NCI-H524 (cell line): Measurements from ENCODE around the gene CA14.
"Not testable (repeated sequence)": the region's sequence is repeated elsewhere in the genome, so short reads cannot be mapped to it uniquely, and the experiment has no call there.

ENCODE experiments used
- DNase-seq, 2 experiments: peaks; one replicate each; lab custom pipeline; 2025; lab: John Stamatoyannopoulos, UW

The CA14 gene

DNA sequence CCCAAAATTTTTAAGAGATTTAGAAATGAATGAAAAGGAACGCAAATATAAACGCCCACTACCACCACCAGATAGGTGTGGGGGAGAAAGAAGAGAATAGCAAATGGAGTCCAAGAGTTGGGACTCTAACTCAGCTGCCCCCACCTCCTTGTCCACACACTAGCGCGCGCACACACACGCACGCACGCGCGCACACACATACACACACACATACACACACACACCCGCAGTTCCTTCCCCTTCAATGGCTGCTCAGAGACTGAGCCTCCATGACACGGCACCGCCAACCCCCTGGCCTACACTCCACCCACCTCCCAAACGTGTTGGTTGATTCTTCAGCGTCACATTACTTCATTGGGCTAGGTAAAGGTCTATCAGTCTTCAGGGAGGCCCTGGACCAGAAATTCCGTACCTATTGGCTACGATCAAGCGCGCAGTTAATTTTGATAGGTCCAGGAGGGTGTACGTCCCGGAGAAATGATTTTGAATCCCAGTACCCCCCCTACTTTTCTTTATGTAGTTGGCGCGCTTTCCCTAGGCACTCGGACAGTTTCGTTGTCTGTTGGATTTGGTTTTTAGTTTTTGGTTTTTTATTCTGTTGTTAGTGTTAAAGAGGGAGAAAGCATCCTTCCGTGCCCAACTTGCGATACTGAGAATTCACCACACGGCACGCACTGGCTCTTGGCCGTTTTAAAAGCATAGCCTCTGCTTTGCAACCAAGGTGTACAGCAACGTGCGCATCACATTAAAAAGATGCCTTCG, 21.5 kb upstream of the CA14 start, which contains the start of gene ANP32E:
Gene ANP32E (minus strand): TSS at position 261 of the 762 bp plus-strand sequence. CDS start 326 bp downstream, outside the sequence.
- peak; percentile 99 for DNase-seq

DNA sequence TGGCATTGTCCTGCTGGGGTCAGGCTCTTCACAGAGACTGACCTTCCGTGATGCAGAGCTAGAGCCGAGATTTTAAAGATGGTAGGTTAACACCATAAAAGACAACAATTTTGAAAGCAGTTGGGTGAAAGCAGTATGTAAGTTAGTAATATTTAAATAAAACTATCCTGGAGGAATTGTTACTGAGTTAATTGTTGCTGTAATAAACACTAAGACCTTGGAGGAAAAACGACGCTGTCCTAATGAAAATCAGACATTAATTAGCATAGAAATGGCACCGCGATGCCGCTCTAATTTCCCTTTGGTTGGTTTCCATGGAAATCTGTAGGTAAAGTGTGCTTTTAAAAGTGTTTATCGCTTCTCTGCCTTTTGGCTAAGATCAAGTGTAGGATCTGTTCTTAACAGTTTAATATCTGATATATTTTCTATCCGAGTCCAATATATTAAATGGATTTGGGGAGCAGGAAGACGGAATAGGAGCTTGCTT, 20.9 kb upstream of the CA14 start:
- no peak for DNase-seq

DNA sequence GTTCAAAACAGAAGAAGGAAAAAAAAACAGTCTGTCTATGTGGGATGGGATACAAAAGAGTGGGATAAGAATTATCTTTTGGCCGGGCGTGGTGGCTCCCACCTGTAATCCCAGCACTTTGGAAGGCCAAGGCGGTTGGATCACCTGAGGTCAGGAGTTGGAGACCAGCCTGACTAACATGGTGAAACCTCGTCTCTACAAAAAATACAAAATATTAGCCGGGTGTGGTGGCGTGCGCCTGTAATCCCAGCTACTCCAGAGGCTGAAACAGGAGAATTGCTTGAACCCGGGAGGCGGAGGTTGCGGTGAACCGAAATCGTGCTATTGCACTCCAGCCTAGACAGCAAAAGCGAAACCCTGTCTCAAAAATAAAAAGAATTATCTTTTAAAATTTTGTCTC, 20.4 kb upstream of the CA14 start:
- DNase-seq = not testable (repeated sequence)

DNA sequence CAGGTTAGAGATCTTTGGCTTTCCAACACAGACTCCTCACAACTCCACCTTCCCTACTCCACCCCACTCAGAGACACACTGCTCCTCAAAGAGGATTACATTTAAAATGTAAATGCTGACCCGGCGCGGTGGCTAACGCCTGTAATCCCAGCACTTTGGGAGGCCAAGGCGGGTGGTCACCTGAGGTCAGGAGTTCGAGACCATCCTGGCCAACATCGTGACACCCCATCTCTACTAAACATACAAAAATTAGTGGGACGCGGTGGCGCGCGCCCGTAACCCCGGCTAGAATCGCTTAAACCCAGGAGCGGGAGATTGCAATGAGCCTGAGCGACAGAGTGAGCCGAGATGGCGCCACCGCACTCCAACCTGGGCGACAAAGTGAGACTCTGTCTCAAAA, 19.8 kb upstream of the CA14 start:
- DNase-seq = no peak

DNA sequence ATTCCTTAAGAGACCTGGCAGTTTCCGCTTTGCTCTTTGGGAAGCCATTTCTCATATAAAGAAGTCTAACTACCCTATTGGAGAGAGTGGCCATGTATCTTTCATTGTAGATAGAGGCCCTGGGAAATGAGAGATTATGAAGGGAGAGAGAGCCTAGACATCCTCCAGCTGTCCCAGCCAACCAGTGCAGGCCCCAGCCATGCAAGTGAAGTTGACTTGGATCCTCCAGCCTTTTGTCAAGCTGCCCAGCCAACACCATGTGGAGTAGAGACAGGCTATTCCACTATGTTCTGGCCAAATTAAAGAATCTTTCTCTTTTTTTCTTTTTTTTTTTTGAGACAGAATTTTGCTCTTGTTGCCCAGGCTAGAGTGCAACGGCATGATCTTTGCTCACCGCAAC, 14.6 kb upstream of the CA14 start:
- no peak for DNase-seq

DNA sequence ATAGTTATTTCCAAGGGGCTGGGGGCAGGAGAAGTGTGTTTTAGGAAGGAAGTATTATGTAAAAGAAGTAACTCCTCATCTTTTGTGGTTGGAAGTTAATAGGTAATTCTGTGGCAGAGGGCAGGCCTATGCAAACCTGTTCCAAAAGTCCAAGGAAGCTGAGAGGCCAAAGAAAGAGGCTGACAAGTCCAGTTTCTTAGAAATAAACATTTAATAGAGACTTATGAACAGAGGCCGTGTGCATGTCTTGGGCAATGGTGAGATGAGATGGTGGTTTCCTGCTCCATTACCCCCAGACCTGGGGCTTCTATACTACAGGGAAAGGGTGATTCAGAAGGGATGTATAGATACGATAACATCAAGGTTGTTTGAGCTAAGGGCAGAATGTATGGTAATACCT, 7.6 kb upstream of the CA14 start:
- no peak for DNase-seq

DNA sequence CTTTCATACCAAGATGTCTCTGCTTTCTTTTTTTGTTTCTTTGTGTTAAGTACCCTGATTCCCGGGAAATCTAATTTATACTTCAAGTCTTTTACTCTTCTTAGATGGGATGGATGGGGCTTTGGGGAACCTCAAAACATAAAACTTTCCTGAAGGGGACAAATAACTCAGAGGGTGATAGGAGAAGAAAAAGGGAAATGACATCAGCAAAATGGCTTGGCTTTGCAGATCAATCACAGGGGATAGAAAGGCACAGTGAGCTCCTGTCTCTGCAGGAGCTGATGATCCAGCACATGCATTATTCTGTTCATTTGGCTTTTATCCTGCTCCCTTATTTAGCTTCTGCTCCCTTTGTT, 1.4 kb upstream of the CA14 start:
- no peak for DNase-seq

DNA sequence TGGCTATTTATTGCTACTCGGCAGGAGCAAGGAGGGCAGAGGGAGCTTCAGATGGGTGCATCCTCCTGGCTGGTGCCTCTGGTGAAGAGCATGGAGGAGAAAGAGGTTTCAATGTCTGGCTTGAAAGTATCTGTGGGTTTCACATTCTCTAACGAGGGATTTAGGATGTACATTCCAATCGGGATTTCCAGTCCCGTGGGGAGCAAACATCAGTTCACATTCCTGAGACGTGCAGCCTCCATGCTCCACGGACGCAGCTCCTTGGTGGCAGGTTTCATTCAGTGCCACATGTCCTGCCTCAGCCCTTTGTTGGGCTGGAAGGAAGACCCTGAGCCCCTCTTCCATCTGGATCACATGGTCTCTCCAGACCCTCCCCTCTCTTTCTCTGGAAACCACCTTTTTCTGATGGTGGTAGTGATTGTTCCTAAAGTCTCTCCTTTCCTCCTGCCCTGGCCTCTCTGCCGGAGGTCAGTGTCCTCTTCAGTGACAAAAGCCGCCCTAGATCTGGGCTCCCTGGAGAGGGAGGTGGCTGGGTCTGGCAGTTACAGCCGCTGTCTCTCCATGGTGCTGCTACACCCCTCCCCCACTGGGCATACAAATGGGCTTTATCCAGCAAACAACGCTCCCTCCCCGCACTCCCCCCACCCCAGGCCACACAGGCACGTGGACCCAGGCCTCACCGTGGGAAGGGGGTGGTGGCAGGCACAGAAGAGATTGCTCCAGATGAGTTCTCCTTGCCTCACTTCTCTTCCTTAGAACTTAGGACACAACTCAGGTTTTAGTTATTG, 826 bp upstream of the CA14 start:
- DNase-seq = no peak

DNA sequence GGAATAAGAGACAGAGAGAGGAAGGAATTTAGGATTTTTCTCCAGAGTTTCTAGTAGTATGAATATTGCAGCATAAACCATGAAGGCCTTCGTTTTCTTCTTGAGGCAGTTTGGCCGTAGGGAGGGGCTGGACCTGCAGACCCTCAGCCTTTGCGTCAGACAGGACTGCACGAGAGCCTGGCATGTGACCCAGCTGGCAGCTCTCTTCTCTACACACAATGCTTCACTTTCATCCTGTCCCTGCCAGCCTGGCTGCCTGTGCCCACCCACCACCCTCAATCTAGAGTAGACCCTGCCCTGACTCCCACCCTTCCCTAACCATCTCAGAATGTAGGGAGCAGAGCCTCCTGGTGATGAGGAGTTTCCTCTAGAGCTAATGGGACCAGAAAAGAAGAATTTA, 1.6 kb downstream of the CA14 start:
- no peak for DNase-seq

DNA sequence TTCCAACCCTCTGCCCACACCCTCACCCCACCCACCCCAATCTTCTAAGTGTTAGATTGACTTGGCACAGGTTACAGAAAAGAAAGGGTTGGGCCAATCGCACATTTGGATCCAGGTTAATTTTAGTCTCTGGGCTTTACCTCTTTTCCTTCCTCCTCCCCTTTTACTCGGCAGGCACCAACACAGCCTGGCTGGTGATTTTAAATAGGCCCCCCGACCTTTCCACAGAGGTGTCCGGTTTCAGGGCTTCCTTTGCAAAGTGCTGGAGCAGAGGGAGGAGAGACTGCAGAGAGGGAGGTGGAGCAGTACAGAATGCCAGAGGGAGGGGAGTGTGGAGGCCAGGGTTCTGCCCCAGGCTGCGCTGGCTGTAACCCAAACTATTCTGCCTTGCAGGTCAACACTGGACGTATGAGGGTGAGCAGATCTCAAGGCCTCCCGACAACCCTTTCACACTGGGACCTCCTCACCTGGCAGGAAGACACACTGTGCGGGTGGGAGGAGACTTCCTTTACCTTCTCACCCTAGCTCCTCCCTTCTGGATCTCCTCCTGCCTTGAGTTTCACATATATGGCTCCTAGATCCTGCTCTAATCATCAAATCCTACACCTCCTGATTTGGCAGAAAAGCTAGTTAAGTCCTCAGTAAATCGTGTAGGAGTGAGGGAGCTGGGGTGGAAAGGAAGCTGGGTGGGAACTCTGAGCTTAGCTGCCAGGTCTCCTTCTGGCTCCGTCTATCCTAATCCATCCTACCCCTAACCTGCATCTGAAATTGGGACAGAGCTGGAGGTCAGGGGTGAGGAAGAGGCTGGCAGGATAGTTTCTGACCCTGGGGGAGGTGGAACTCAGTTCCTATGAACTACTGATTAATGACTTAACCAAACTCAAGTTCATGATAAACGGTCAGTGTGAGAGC, 2.4 kb downstream of the CA14 start:
- DNase-seq = peak in 1 of 2 experiments; percentile 23

DNA sequence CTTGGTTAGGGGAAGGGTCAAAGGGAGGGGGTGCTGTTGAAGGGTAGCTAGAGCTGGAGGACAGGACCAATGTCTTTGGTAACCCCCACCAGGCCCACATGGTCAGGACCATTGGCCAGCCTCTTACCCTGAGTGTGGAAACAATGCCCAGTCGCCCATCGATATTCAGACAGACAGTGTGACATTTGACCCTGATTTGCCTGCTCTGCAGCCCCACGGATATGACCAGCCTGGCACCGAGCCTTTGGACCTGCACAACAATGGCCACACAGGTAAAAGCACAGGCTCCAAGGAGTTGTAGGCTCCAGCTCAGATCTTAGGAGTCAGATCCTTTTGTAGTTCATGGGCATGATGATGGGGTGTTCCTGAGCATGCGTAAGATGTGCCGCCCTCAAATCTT, 3.8 kb downstream of the CA14 start:
- DNase-seq = no peak

DNA sequence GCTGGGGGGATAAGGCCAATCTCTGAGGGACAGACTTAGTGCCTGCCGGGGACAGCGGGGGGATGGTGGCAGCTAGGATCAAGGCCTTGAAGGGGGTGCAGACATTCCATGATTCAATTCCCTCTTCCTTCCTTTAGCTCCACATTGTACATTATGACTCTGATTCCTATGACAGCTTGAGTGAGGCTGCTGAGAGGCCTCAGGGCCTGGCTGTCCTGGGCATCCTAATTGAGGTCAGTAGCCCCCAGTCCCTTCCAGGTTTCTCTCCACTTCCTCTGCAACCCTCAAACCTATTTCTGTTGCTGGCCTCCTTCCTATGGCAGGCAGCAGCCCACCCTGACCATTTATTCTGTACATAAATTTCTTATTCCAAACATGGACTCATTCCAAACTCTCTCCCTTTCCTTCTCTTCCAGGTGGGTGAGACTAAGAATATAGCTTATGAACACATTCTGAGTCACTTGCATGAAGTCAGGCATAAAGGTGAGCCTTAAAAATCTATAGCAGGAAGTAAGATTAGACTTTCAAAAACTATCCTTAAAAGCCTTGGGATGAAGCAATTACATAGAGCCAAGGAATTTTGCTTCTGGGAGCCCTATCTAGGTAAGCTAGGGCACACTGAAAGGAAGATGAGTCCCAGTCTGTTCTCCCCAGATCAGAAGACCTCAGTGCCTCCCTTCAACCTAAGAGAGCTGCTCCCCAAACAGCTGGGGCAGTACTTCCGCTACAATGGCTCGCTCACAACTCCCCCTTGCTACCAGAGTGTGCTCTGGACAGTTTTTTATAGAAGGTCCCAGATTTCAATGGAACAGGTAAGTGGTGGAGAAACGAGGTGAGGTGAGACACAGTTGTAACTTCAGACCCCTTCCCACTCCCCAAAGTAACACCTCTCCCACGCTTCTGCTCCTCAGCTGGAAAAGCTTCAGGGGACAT, 5.1 kb downstream of the CA14 start:
- no peak for DNase-seq

DNA sequence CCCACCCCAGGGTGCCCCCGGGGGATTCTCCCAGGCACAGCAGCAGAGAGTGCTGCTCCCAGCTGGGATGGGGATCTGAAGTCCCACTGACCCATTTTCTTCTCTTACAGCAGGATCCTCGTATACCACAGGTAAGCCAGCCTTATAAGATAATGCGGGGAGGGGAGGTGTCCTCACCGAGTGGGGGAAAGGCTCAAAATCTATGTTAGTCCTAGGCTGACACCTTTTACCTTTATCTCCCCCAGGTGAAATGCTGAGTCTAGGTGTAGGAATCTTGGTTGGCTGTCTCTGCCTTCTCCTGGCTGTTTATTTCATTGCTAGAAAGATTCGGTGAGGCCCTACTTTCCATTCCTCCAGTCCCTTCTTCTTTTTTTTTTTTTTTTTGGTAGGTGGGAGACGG, 6.0 kb downstream of the CA14 start:
- no peak for DNase-seq

DNA sequence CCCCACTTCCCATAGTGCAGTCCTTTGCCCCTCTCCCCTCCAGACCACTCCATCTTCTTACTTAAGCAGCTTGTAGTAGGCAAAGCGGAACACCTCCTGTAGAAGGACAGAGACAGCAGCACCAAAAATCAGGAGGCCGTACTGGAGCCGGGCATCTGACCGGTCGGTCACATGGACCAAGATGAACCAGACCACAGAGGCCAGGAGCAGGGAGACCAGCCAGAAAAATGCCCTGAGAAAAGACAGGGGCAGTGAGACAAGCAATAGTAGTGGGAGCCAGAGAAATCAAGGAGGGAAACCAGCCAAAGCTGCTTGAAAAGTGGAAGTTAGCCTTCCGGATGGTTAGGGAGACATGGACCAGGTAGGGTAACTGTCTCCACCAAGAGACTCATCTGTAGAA, 10.3 kb downstream of the CA14 start:
- DNase-seq = no peak

DNA sequence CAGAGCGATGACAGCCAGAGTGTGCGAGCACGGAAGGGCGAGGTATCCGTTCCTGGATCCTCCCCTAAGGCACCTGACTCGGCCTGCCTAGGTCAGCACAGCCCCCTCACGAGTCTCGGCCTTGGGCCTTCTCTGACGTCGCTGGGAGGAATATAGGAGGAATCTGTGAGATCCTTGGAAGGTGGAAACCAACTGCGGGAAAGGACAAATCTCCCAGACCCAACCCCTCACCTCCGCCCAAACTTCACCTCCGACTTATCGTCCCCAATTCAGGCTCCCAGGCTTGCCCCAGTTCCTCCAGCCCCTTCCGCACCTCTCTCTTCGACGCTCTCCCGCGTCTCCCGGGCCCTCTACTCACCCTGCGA, 10.7 kb downstream of the CA14 start:
- no peak for DNase-seq

DNA sequence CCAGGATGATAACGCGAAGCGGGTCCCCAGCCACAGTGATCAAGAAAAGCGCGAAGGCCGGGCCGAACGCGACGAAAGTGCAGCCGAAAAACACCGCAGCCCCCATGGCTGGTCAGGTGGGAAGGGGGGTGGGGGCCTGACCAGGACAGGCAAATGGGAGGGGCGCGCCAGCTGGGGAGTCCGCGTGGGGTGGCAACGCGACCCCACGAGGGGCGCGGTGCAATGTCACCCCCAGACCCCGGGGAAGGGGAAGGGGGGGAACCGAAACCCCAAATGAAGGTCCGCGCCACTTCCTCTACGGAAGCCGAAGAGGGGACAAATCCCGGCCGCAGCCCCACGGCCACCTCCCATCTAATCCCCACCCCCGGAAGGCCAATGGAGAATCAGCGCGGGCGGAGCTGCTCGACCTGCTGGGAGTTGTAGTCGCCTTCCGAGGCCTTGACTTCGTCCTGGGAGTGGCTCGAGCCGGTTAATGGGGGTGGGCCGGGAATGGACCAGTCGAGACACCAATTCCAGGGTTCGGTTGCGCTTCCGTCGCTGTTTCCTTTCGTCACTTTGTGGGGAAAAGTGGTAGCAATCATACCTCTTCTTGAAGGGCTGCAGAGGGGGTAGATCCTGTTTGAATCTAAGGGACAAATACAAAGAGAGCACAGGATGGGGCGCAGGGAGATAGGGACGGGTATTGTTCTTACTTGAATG, 11.3 kb downstream of the CA14 start, which contains the start of gene APH1A:
Gene APH1A (minus strand): TSS at position 312 of the 699 bp plus-strand sequence. CDS start 206 bp downstream, at position 106.
- peak; percentile 84 to 94 for DNase-seq

DNA sequence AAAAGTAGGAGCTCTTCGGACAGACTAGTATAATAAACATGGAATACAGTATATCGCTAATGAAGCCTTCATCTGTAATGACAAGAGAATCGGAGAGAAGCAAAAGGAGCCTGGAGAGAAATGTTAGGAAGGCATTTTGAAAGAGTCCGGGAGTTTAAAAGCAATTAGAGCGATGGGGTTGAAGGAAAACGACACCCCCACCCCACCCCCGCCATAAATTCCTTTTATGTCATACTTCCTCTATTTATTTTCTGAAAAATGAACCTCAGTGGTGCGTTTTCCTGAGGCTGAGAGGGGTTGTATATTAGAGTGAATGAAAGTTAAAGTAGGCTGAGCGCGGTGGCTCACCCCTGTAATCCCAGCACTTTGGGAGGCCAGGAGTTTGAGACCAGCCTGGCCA, 11.9 kb downstream of the CA14 start:
- DNase-seq = no peak

DNA sequence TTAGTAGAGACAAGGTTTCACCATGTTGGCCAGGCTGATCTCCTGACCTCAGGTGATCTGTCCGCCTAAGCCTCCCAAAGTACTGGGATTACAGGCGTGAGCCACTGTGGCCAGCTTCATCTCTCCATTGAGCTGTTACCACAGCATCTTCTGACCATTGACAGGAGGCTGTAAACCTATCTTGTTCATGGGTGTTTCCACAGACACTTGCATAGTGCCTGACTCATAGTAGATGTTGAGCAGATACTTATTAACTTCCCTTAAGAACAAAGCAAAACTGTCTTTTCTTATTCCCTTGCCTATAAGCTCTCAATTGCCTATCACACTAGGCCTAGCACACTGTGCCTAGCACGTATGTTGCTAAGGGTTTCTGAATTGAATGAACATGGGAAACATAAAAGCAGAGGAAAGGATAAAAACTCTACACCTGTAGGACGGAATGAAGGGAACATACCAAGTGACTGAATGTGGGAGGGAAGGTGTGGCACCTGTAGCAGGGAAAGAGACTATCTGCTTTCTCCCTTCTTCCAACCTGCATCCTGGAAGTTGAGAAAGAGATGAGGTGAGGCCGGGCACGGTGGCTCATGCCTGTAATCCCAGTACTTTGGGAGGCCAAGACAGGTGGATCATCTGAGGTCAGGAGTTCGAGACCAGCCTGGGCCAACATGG, 13.9 kb downstream of the CA14 start:
- no peak for DNase-seq

DNA sequence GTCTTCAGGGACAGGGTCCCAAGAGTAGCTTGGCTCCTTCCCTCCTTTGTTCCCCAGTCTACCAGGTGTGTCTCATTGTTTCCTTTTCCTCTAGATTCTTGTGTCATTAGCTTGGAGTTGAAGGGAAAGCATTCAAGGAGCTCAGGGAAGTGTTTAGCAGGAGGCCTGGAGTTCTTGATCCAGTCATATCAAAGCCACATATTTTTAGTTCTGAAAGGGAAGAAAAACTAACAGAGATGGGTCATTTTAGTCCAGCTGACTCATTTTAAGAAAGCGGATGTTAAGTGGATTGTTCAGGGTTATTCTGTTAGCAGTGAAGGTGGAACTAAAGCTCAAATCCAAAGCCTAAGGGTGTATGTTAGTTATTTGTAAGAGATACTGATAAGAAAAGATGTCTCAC, 15.7 kb downstream of the CA14 start:
- no peak for DNase-seq

DNA sequence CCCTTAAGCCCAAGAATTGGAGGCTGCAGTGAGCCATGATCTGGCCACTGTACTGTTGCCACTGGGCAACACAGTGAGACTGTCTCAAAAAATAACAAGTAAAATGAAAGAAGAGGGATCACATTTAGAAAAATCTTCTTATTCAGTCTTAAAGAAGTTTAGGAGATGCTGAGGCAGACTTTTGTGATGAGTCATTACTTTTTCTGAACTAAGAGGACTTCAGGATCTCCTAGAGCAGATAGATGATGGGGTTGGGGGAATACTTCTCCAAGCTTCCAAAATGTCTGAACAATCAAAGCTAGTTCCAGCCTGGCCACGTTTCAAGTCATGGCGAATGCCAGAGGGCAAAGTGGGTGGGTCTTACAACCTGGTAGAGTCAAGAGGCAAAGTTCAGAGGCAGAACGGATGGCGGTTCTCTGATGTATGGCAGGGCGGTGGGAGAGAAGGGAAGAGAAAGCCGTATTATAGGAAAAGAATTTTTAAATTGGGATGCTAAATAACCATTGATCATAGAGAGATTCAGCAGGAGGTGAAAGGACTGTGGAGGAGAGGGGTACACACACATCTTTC, 22.6 kb downstream of the CA14 start:
- DNase-seq = no peak
